Smooth muscle cell (in vitro differentiated cells): Measurements from ENCODE around the gene DUSP8. TPM values are rescaled to one million over a fixed set of nuclear protein-coding genes. Genes with fewer than 3 reads are reported as not detected.

Experiments used
- DNase-seq: peaks from one replicate; lab custom pipeline; 2025; ENCODE audit not compliant: unreplicated experiment; lab: John Stamatoyannopoulos, UW
- H2AFZ ChIP-seq: fragments of 200-600 bp; sonication (generic); 2 replicates; pipeline ENCODE4 v1.6.0; 2016; ENCODE audit warnings: antibody characterized with exemption, low read depth, mild to moderate bottlenecking
- H3F3A ChIP-seq: fragments of 200-600 bp; sonication (generic); 2 replicates; pipeline ENCODE4 v1.6.0; 2017; ENCODE audit warnings: antibody characterized with exemption, low read depth
- H3K27ac ChIP-seq: fragments of 200-600 bp; sonication (generic); 2 replicates; pipeline ENCODE4 v1.5.1; 2016; ENCODE audit warnings: low read depth, mild to moderate bottlenecking
- H3K27me3 ChIP-seq: fragments of 200-600 bp; sonication (generic); 2 replicates; pipeline ENCODE4 v1.6.1; 2016; ENCODE audit warnings: low read depth, mild to moderate bottlenecking
- H3K36me3 ChIP-seq: fragments of 200-600 bp; sonication (generic); 2 replicates; pipeline ENCODE4 v1.5.1; 2016; ENCODE audit warnings: low read depth
- H3K4me1 ChIP-seq: fragments of 200-600 bp; sonication (generic); 2 replicates; pipeline ENCODE4 v1.5.1; 2016; ENCODE audit warnings: low read depth
- H3K4me2 ChIP-seq: fragments of 200-600 bp; sonication (generic); 2 replicates; pipeline ENCODE4 v1.6.0; 2016; ENCODE audit warnings: mild to moderate bottlenecking
- H3K4me3 ChIP-seq: fragments of 200-600 bp; sonication (generic); 2 replicates; pipeline ENCODE4 v1.5.1; 2016; ENCODE audit warnings: mild to moderate bottlenecking
- H3K79me2 ChIP-seq: fragments of 200-600 bp; sonication (generic); 2 replicates; pipeline ENCODE4 v1.6.0; 2016; ENCODE audit warnings: low read depth, mild to moderate bottlenecking
- H3K9ac ChIP-seq: fragments of 200-600 bp; sonication (generic); 2 replicates; pipeline ENCODE4 v1.6.0; 2016; ENCODE audit warnings: low read depth
- H3K9me3 ChIP-seq: fragments of 200-600 bp; sonication (generic); replicated peaks from 2 replicates; pipeline ENCODE4 v1.5.1; 2016; ENCODE audit warnings: low read depth
- H4K20me1 ChIP-seq: fragments of 200-600 bp; sonication (generic); 2 replicates; pipeline ENCODE4 v1.6.0; 2016; ENCODE audit warnings: low read depth
- WGBS: methylation state at CpG from one replicate; pipeline ENCODE4 v1.1.7; 2016; ENCODE audit warnings: low lambda C conversion rate; 5-methylcytosine and 5-hydroxymethylcytosine counted together
- polyA plus RNA-seq: library from polyadenylated mRNA; unstranded; fragments of >200 nt; fragmentation: Nextera tagmentation; extraction: Ambion mirVana; gene quantifications from 2 replicates; pipeline ENCODE4 v1.2.1, GENCODE V29; 2016
- total RNA-seq: library from RNA; depleted of rRNA; stranded (reverse); fragments of >200 nt; gene quantifications from 2 replicates; pipeline ENCODE4 v1.2.3, GENCODE V29; 2014
- TF ChIP-seq, protein P1 (sequence below): fragments of 200-600 bp; sonication (generic); IDR thresholded peaks from 2 replicates; pipeline ENCODE4 v1.5.1; 2017; ENCODE audit warnings: borderline replicate concordance, mild to moderate bottlenecking, antibody characterized with exemption; ENCODE audit not compliant: insufficient read depth, poor library complexity, severe bottlenecking

DUSP8 gene
- total and polyA plus RNA-seq, 2 experiments from 2014 or later = 5.0 to 6.3 TPM

DNA sequence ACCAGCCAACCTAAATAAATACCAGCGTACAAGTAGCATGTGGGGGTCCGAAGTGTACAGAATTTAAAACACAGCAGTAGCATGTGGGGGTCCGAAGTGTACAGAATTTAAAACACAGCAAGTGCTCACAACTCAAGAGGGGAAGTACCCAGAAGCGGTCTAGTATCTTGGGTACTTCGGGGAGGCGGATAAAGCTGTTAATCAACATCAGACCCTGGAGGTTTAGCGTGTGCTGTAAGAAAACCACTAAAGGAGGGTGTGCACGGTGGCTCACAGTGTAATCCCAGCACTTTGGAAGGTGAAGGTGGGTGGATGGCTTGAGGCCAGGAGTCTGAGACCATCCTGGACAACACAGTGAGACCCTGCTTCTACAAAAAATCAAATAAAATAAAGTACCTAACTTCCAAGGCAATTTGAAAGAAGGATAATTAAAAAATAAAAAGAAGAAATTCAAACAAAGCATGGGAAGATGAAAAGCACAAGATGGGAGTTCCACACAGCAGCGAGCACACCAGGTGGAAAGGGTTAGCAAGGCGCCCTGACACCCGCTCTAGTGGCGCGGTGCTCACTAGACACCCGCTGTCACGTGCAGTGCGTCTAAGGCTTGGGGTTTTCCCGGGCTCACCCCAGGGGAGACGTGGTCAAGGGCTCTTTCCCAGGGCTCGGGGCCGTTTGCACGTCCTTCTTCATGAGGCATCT is 50.5 kb downstream of the DUSP8 start:
- no peak overlapping the region for H3K27ac ChIP-seq
- no peaks in the 10 kb centered on the region for H3K27me3 ChIP-seq
- no peaks in the 10 kb centered on the region for H3K9me3 ChIP-seq
- H3F3A ChIP-seq = no peaks in the 10 kb centered on the region
- DNase-seq = no peak
- H2AFZ ChIP-seq = no peak overlapping the region
- peaks cover 100% of the 10 kb centered on the region for H4K20me1 ChIP-seq
- TF ChIP-seq, protein P1, sequence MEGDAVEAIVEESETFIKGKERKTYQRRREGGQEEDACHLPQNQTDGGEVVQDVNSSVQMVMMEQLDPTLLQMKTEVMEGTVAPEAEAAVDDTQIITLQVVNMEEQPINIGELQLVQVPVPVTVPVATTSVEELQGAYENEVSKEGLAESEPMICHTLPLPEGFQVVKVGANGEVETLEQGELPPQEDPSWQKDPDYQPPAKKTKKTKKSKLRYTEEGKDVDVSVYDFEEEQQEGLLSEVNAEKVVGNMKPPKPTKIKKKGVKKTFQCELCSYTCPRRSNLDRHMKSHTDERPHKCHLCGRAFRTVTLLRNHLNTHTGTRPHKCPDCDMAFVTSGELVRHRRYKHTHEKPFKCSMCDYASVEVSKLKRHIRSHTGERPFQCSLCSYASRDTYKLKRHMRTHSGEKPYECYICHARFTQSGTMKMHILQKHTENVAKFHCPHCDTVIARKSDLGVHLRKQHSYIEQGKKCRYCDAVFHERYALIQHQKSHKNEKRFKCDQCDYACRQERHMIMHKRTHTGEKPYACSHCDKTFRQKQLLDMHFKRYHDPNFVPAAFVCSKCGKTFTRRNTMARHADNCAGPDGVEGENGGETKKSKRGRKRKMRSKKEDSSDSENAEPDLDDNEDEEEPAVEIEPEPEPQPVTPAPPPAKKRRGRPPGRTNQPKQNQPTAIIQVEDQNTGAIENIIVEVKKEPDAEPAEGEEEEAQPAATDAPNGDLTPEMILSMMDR = no peak
- WGBS = 94% methylated on average over 21 of the region's 21 CpGs
- no peaks in the 10 kb centered on the region for H3K36me3 ChIP-seq
- H3K4me3 ChIP-seq = no peak overlapping the region
- H3K4me2 ChIP-seq = no peak overlapping the region
- H3K79me2 ChIP-seq = peaks cover 13% of the 10 kb centered on the region
- H3K9ac ChIP-seq = no peak overlapping the region
- H3K4me1 ChIP-seq = no peaks in the 10 kb centered on the region

DNA sequence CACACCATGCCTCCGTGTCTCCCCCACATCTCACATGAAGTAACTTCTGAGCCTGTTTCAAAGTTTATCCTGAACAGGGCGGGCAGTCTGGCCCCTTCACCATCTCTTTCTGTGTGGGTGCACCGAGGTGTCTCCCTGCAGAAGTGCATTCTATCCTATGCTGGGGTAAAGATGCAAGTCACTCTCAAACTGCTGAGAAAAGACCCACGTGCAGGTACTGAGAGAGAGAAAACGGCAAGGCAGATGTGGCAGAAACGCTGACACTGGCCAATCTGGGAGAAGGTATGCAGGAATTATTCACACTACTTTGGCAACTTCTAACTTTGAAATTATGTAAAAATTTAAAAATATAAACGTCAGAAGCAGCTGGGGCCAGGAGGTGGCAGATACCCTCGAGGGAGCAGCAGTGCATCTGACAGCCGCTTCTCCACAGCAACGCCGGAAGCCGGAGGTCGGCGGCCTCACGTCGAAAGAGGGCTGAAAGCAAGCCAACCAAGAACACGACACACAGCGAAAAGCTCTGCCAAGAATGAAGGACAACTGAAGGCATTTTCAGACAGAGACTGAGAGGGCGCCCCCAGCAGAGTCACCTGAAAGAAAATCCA is 51.3 kb downstream of the DUSP8 start:
- Histone ChIP-seq H3K36me3 (no peaks in the 10 kb centered on the region), H3K9ac (no peak overlapping the region), H3K4me3 (no peak overlapping the region), H2AFZ (no peak overlapping the region), H3K4me1 (no peaks in the 10 kb centered on the region), H3K27ac (no peak overlapping the region), H3K4me2 (no peak overlapping the region), H3F3A (no peaks in the 10 kb centered on the region), H3K27me3 (no peaks in the 10 kb centered on the region), H3K79me2 (peaks cover 13% of the 10 kb centered on the region), H3K9me3 (no peaks in the 10 kb centered on the region), H4K20me1 (peaks cover 100% of the 10 kb centered on the region)
- DNase-seq = no peak
- WGBS = 83% methylated on average over 19 of the region's 19 CpGs
- TF ChIP-seq, protein P1 = no peak

DNA sequence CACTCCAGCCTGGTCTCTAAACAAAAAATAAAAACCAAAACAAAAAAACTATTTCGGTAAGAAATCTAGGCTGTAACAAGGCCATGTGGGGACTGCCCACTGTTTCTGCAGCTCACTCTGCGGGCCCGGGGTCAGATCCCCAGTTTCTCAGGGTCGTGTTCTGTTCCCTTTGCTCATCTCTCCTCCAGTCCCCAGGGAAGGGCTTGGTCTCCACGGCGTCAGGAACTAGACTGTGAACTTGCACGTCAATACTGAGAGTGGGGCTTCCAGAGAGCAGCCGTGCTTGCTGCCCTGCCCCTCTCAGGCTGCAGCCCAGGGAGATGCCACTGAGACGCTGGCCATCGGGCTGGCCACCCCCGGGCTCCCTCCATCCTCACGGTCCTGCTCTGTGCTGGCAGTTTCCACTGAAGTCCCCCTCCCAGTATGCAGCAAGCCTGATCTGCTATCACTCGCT is 51.8 kb downstream of the DUSP8 start:
- Histone ChIP-seq H3K4me3 (no peak overlapping the region), H4K20me1 (peaks cover 100% of the 10 kb centered on the region), H3K79me2 (peaks cover 13% of the 10 kb centered on the region), H3K36me3 (no peaks in the 10 kb centered on the region), H3K27me3 (no peaks in the 10 kb centered on the region), H3K9me3 (no peaks in the 10 kb centered on the region), H3F3A (no peaks in the 10 kb centered on the region), H3K4me2 (no peak overlapping the region), H2AFZ (no peak overlapping the region), H3K4me1 (no peaks in the 10 kb centered on the region), H3K27ac (no peak overlapping the region), H3K9ac (no peak overlapping the region)
- DNase-seq = no peak
- TF ChIP-seq, protein P1 = no peak
- 92% methylated on average over 13 of the region's 13 CpGs for WGBS
